ENCODE measurements around the gene ZXDC.

The ZXDC gene, protein sequence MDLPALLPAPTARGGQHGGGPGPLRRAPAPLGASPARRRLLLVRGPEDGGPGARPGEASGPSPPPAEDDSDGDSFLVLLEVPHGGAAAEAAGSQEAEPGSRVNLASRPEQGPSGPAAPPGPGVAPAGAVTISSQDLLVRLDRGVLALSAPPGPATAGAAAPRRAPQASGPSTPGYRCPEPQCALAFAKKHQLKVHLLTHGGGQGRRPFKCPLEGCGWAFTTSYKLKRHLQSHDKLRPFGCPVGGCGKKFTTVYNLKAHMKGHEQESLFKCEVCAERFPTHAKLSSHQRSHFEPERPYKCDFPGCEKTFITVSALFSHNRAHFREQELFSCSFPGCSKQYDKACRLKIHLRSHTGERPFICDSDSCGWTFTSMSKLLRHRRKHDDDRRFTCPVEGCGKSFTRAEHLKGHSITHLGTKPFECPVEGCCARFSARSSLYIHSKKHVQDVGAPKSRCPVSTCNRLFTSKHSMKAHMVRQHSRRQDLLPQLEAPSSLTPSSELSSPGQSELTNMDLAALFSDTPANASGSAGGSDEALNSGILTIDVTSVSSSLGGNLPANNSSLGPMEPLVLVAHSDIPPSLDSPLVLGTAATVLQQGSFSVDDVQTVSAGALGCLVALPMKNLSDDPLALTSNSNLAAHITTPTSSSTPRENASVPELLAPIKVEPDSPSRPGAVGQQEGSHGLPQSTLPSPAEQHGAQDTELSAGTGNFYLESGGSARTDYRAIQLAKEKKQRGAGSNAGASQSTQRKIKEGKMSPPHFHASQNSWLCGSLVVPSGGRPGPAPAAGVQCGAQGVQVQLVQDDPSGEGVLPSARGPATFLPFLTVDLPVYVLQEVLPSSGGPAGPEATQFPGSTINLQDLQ

GRCh38 chr3:126475413-126476114 lies at the start of gene ZXDC:
Gene ZXDC (minus strand): TSS chr3:126475891. CDS start chr3:126475865, 26 bp downstream.
- Histone ChIP-seq H4K20me1 (ENCODE audit: control insufficient read depth, insufficient read depth, low read depth, low read length) (peaks cover 20% of the 10 kb centered on the region), H3K79me2 (ENCODE audit: control insufficient read depth, low read length) (peaks cover 46% of the 10 kb centered on the region), H3K9me2 (replicated peaks; ENCODE audit: control insufficient read depth, low read length) (no peaks in the 10 kb centered on the region), H3K36me3 (ENCODE audit: control insufficient read depth, low read length) (peaks cover 42% of the 10 kb centered on the region), H3K27ac (ENCODE audit: low read depth, low read length) (no peak within 1 kb of the TSS), H3K4me3 (ENCODE audit: low read length) (peak within 1 kb of the TSS; percentile 84), H3F3A (ENCODE audit: control insufficient read depth, insufficient read depth) (0 out of 2 replicates have a peak, but pooled peaks cover 2% of the 10 kb centered on the region), H3K4me2 (ENCODE audit: low read length) (peak within 1 kb of the TSS; percentile 95), H3K27me3 (ENCODE audit: control insufficient read depth, low read length) (no peaks in the 10 kb centered on the region), H3K4me1 (ENCODE audit: control insufficient read depth, low read length) (peaks cover 26% of the 10 kb centered on the region), H3K9me3 (ENCODE audit: control insufficient read depth, insufficient read depth, low read length) (no peaks in the 10 kb centered on the region)
- no peak for TF ChIP-seq EZH2phosphoT487 (IDR thresholded peaks at IDR 0.05; ENCODE audit: borderline replicate concordance, low read length)
- TF ChIP-seq CTCF (IDR thresholded peaks at IDR 0.05; ENCODE audit: low read depth, low read length, poor library complexity, severe bottlenecking): peak; percentile 24

DNA sequence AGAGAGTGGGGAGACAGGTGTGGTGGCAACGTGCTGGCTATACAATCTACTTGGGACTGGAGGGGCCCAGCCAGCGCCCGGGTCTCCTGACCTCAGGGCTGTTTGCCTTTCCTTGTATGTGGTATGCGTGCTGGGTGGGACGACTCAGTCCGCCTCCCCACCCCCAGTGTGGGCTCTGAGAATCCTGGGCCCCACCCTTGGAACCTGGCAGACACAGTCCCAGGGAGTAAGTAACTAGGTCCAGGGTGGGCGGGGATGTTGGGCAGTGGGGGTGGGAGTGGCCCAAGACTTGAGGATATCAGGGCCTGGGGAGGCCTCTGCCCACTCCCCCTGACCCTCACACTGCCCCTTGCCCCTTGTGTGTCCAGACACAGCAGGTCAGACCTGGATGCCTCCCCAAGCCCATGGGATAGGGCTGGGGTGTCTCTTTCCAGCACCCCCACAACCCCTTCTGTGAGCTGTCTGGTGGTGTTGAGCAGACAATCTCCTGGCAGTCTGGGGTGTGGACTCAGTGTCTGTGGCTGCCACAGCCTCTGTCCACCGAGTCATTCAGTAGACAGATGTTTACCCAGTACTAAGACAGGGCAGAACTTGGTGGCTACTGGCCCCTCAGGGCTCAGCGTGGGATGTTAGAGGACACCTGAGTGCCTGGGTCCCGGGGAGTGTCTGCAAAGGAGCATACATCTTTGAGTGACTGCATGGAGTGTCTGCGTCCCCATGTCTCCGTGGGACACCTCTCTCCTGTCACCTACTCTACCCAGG lies 49.6 kb upstream of the ZXDC start:
- Histone ChIP-seq H3K4me3 (ENCODE audit: low read length) (no peak overlapping the region), H3F3A (ENCODE audit: control insufficient read depth, insufficient read depth) (no peaks in the 10 kb centered on the region), H3K27ac (ENCODE audit: low read depth, low read length) (no peak overlapping the region), H3K4me2 (ENCODE audit: low read length) (no peak overlapping the region), H3K79me2 (ENCODE audit: control insufficient read depth, low read length) (no peaks in the 10 kb centered on the region), H3K9me2 (replicated peaks; ENCODE audit: control insufficient read depth, low read length) (no peaks in the 10 kb centered on the region), H4K20me1 (ENCODE audit: control insufficient read depth, insufficient read depth, low read depth, low read length) (no peaks in the 10 kb centered on the region), H3K36me3 (ENCODE audit: control insufficient read depth, low read length) (no peaks in the 10 kb centered on the region), H3K4me1 (ENCODE audit: control insufficient read depth, low read length) (no peaks in the 10 kb centered on the region), H3K27me3 (ENCODE audit: control insufficient read depth, low read length) (no peaks in the 10 kb centered on the region), H3K9me3 (ENCODE audit: control insufficient read depth, insufficient read depth, low read length) (no peaks in the 10 kb centered on the region)
- TF ChIP-seq EZH2phosphoT487 (IDR thresholded peaks at IDR 0.05; ENCODE audit: borderline replicate concordance, low read length): no peak
- no peak for TF ChIP-seq CTCF (IDR thresholded peaks at IDR 0.05; ENCODE audit: low read depth, low read length, poor library complexity, severe bottlenecking)

- Histone ChIP-seq H3K4me2 (ENCODE audit: low read length) (no peak overlapping the region), H3K4me1 (ENCODE audit: control insufficient read depth, low read length) (no peaks in the 10 kb centered on the region), H3K27me3 (ENCODE audit: control insufficient read depth, low read length) (no peaks in the 10 kb centered on the region), H3K36me3 (ENCODE audit: control insufficient read depth, low read length) (no peaks in the 10 kb centered on the region), H3K9me2 (replicated peaks; ENCODE audit: control insufficient read depth, low read length) (no peaks in the 10 kb centered on the region), H3K27ac (ENCODE audit: low read depth, low read length) (no peak overlapping the region), H3K9me3 (ENCODE audit: control insufficient read depth, insufficient read depth, low read length) (no peaks in the 10 kb centered on the region), H4K20me1 (ENCODE audit: control insufficient read depth, insufficient read depth, low read depth, low read length) (no peaks in the 10 kb centered on the region), H3F3A (ENCODE audit: control insufficient read depth, insufficient read depth) (no peaks in the 10 kb centered on the region), H3K4me3 (ENCODE audit: low read length) (no peak overlapping the region), H3K79me2 (ENCODE audit: control insufficient read depth, low read length) (no peaks in the 10 kb centered on the region)
- TF ChIP-seq EZH2phosphoT487 (IDR thresholded peaks at IDR 0.05; ENCODE audit: borderline replicate concordance, low read length): no peak
- no peak for TF ChIP-seq CTCF (IDR thresholded peaks at IDR 0.05; ENCODE audit: low read depth, low read length, poor library complexity, severe bottlenecking)
These were observed 48.8 kb upstream of the ZXDC start for GRCh38 chr3:126524429-126524988.

All from DOHH2 (cell line).